RCC 7860 (cell line): ENCODE data around the gene ARPP19.
"Not testable (repeated sequence)": the region's sequence is repeated elsewhere in the genome, so short reads cannot be mapped to it uniquely, and the experiment has no call there.

Source experiments
- DNase-seq: peaks from one replicate; pipeline ENCODE4 v3.0.0-alpha.2; 2015; ENCODE audit warnings: low spot score
- FAIRE-seq: peaks from 2 replicates; lab custom pipeline; 2012; peaks lifted over from hg19 to GRCh38; lab: Jason Lieb, UNC

ARPP19 gene

GRCh38 chr15:52517014-52517413 is 51.8 kb downstream of the ARPP19 start:
- DNase-seq: no peak

GRCh38 chr15:52515343-52515742 is 53.5 kb downstream of the ARPP19 start:
- no peak for DNase-seq
- FAIRE-seq: no peak

More at GRCh38 chr15:52517014-52517413, 51.8 kb downstream of the ARPP19 start:
- FAIRE-seq: no peak

- FAIRE-seq (no peak), DNase-seq (no peak)
Observed at GRCh38 chr15:52514482-52514881, 54.3 kb downstream of the ARPP19 start.

- not testable (repeated sequence) for DNase-seq, FAIRE-seq
Observed at GRCh38 chr15:52512869-52513268, 56.0 kb downstream of the ARPP19 start.

- no peak for FAIRE-seq
- no peak for DNase-seq
Observed at GRCh38 chr15:52511084-52511483, 57.7 kb downstream of the ARPP19 start.

- DNase-seq (no peak), FAIRE-seq (no peak)
Observed at GRCh38 chr15:52509500-52510245, 59.2 kb downstream of the ARPP19 start.

GRCh38 chr15:52506549-52506948 is 62.3 kb downstream of the ARPP19 start:
- DNase-seq (no peak), FAIRE-seq (no peak)

- FAIRE-seq (no peak), DNase-seq (no peak)
Observed at GRCh38 chr15:52505151-52505550, 63.7 kb downstream of the ARPP19 start.

GRCh38 chr15:52503788-52504496 is 64.9 kb downstream of the ARPP19 start:
- FAIRE-seq (no peak), DNase-seq (no peak)

GRCh38 chr15:52502608-52503007 is 66.2 kb downstream of the ARPP19 start:
- no peak for DNase-seq
- no peak for FAIRE-seq

GRCh38 chr15:52499506-52499905 is 69.3 kb downstream of the ARPP19 start:
- DNase-seq: no peak
- FAIRE-seq: no peak

- no peak for DNase-seq
- no peak for FAIRE-seq
Observed at GRCh38 chr15:52498706-52499105, 70.1 kb downstream of the ARPP19 start.
